Activated naive CD4-positive, alpha-beta T cell (primary cell): ENCODE results near the gene POLR3H.

Source experiments
- DNase-seq, 4 experiments: peaks; one replicate each; lab custom pipeline; 2025; lab: John Stamatoyannopoulos, UW

Gene POLR3H

GRCh38 chr22:41535244-41535643 is 9.0 kb downstream of the POLR3H start:
- DNase-seq = no peak

- DNase-seq = no peak
Measured at GRCh38 chr22:41534219-41534618, 10.1 kb downstream of the POLR3H start.

DNA sequence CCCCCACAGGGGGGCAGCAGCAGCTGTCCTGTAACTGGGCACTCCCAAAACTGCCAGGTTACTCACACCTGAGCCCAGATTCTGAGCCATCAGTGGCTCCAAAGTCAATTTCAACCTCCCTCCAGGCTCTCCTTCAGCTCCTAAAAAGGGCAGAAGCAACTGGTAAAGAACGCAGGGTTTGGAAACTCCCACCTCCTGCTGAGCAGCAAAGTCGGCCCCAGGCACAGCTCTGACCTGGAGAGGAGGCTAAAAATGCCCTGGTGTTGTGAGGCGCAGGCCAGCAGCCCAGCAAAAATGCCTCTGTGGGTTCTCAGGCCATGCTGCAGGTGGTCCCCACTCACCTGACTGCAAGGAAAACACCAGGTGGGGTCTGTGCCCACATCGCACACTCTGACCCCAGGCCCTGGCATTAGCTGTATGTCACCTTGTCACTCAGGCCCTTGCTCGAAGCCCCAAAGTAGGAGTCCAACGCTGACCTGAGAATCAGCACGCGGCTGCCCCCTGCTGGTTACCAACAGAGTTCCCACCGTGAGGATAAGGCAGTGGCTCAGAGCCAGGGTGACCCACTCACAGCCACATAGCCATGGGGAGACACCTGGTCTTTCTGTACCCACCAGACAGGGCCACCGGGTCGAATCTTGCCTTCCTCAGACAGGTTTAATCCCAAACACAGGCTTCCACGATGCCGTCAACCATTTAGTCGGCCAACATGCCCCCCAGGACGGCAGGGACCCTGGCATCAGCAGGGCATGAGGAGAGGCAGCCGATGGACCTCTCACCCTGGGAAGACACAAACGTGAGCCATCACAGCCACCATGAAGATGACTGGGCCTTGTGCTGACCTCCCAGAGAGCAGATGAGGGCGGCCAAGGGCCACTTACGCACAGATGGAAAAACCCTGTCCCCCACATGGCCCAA is 11.1 kb downstream of the POLR3H start:
- DNase-seq = peak; percentile 28 to 56 (median 42)

GRCh38 chr22:41531715-41532477 is 12.4 kb downstream of the POLR3H start:
- DNase-seq = no peak

- DNase-seq = no peak
Measured at GRCh38 chr22:41530890-41531714, 13.2 kb downstream of the POLR3H start.

GRCh38 chr22:41528938-41529561 is 15.2 kb downstream of the POLR3H start:
- no peak for DNase-seq

DNA sequence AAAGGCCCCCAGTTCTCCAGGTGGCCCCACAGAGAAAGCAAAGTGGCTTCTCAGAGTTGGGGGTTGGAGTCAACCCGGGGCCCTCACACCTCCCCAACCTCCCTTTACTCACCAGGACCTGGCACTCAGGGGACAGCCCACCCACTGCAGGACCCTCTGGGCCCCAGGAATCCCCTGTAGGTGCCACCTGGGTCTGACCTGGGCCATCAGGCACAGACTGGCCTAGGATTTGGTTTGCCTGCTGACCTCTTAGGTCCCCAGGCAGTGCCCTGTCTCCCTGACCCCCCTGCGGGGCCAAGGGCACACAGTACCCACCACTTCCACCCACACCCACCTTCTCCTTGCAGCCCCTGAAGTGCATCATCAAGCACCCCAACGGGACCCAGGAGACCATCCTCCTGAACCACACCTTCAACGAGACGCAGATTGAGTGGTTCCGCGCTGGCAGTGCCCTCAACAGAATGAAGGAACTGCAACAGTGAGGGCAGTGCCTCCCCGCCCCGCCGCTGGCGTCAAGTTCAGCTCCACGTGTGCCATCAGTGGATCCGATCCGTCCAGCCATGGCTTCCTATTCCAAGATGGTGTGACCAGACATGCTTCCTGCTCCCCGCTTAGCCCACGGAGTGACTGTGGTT is 16.0 kb downstream of the POLR3H start:
- DNase-seq = no peak

DNA sequence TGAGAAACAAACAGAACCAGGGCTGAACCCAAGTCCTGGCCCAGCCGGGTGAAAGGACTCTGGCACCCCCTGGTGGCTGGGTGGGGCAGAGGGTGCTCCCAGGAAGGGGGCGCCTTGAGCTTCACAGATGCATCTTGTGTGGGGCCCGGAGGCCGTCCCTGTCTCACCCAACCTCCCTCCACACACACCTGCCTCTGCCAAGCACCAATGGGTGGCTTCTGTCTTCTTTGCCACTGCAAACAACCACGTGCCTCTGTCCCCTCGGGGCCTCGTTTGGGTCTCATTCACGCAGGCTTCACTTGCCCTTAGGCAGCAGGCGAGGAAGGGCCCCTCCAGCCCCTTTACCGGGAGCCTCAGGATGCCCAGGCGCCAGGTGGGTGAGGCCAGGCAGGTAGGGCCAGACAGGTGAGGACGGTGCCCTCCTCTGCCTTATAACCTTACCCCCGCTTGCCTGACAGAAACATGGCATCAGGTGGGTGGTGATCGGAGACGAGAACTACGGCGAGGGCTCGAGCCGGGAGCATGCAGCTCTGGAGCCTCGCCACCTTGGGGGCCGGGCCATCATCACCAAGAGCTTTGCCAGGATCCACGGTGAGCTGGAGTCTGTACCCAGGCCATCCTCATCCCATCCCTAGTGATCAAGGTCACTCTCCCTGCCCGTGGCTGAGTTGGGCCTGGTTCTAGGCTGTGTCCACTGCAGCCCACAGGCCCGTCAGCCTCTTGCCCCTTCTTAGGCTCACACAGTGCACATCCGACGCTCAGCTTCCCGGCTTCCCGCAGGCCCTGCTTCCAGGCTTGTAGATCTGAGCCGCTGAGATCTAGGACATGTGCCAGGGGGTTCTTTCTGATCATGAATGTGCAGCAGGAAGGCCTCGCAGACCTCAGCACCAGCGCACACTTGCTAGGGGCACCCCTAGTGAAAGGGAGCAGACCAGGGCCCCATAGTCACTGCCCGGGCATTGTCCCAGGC is 17.2 kb downstream of the POLR3H start:
- peak; percentile 58 to 69 (median 58) for DNase-seq

DNA sequence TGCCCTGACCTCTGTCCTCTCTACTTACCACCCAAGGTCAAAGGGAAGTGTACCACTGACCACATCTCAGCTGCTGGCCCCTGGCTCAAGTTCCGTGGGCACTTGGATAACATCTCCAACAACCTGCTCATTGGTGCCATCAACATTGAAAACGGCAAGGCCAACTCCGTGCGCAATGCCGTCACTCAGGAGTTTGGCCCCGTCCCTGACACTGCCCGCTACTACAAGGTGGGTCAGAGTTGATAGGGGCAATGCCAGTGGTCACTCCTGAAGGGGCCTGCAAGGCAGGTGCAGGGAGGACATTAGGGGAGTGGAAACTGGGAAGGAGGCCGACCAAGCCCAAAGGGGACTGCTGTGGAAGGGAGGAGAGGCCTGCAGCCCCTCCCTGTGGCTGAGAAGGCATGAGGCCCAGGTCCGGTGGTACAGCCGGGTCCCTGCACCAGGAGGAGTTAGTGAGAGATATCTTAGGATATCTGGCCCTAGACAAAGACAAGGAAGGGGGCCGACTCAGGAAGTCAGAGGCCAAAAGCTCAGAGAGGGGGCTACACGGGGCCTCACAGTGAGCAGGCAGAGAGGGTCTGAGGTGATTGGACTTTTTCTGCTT is 17.9 kb downstream of the POLR3H start:
- DNase-seq = no peak

DNA sequence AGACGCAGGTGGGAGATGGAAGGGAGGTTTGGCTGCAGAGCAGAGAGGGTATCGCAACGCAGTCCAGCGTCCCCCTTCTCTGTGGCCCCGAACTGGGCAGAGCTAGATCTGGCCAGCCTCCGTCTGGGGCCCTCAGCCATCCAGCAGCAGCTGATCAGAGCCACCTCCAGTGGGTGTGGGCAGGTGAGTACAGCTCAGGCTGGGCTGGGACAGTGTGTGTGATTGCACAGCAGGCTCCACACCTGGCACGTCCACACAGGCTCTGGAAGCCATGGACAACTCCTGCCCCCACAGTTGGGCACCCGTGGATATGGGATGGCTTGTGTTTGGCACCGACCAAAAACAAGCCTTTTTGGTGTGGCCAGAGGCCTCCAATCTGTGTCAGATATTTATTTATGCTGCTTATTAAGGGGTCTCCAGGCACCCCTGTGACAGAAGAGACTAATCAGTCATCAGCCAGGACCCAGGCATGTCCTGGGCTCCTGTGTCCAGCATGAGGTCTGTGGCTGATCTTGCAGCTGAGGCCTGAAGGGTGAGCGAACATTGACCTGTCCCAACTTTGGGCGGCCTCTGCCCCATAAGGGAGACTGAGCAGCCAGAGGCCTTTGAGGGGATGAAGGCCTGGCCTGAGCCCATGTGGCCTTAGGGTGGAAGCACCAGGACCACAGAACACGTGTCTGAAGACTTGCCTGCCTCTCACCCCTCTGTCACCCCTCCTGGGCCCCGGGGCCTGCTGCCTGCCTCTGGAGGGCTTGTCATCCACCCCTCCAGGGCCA is 18.6 kb downstream of the POLR3H start:
- DNase-seq = no peak

- peak in 3 of 4 experiments; percentile 19 to 62 (median 52) for DNase-seq
Measured at GRCh38 chr22:41524809-41525449, 19.3 kb downstream of the POLR3H start.

DNA sequence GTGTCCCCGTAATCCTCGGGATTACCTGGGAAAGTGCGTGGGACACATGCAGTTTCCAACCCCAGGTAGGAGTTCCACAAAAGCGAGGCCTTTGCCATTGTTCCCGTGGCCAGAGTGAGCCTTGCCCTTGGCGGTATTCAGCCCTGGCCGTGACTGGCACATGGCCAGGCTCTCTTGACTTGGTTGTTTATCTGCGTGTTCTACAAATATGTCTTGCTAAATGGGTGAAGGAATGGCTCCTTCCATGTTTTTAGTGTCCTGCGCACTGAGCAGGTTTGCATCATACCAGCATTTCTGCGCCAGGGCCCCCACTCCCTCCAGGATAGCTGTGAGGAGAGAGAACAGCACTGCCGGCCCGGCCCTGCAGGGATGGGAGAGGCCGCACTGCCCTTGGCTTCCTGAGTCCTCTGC is 20.0 kb downstream of the POLR3H start:
- no peak for DNase-seq

- DNase-seq = no peak
Measured at GRCh38 chr22:41523464-41524221, 20.6 kb downstream of the POLR3H start.

GRCh38 chr22:41522813-41523212 is 21.5 kb downstream of the POLR3H start:
- no peak for DNase-seq

GRCh38 chr22:41521126-41521525 is 23.1 kb downstream of the POLR3H start:
- no peak for DNase-seq

DNA sequence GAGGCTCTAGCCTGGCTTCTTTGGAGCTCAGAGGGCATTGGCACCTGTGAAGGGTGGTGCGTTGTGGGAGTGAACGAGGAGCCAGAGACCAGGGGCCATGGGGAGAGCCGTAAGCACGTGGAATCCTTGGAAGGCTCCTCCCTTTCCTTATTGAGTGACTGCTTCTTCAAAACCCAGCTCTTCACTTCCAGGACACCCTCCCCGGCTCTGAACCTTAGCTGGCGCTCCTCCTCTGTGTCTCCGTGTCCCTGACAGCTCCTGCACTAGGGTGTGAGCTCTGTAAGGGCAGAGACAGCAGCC is 26.3 kb downstream of the POLR3H start:
- no peak for DNase-seq

DNA sequence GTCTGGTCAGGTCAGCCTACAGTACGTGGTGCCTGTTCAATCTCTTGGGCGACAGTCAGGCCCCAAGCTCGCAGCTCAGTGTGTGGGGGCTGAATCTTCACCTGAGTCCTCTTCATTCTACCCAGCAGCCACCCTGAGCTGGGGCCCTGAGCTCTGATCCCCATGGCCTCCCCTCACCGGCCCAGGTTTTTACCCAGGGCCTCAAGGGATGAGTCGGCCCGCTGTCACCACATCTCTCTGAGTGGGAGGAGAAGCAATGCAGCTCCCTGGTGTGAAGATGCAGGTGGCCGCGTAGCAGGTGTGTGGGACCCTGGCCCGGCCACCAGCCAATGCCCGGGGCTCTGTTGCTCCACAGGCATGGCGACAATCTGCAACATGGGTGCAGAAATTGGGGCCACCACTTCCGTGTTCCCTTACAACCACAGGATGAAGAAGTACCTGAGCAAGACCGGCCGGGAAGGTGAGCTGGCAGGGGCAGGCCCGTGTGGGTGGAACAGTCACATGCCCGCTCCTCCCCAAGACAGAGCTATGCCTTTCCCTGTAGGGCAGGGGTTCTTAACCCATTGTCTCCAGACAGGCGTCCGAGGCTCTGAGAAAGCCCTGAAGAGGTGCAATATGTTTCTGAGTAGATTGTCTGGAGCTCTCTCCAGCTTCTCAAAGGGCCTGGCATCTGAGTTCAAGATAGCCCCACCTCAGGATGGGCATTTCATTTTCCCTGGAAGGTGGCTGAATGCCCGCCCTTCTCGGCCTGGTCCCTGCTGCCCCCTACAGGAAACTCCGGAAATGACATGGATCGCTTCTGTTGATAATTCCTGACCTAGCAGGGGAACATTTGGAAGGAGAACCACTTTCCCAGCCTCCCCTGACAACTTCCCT is 26.9 kb downstream of the POLR3H start:
- DNase-seq = peak in 1 of 4 experiments; percentile 4
